ENCODE measurements around the gene CT47C1.

DNA sequence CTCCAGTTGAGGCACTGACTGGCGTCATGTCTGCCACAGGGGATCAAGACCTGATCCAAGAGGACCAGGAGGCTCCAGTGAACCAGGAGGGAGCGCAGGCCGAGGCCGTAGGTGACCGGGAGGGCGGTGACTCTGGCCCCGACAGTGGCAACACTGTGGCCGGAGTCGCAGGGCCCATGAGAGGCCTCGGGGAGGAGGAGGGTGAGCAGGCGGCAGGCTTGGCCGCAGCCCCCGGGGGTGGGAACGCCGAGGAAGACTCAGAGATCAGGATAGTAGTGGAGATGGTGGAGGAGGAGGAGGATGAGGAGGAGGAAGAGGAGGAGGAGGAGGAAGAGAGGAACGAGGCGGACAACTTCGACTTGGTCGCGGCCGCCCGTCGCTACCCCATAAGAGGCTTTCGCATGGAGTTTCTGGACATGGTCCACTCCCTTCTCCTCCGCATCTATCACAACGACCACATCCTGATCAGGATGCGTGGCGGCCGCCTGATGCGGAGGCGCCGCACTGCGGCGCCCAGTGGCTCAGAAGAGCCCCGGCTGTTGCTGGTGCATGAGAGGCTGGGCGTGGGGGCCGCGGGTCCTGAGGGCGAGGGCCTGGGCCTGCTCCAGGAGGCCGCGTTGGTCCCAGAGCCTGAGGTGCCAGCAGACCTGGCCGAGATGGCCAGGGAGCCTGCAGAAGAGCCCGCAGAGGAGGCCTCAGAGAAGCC lies 560 bp downstream of the CT47C1 start:
- TF ChIP-seq BCL11A (tag by site-specific recombination; IDR thresholded peaks at IDR 0.05; ENCODE audit: low read depth) (no peak), ZNF335 (tag by site-specific recombination; conservative IDR thresholded peaks at IDR 0.05) (no peak), YY1 (tag by site-specific recombination; IDR thresholded peaks at IDR 0.05) (no peak), ZSCAN30 (tag by site-specific recombination; IDR thresholded peaks at IDR 0.05) (no peak), ZNF121 (tag by site-specific recombination; IDR thresholded peaks at IDR 0.05) (no peak), ZNF175 (tag by site-specific recombination; IDR thresholded peaks at IDR 0.05) (no peak), SETDB1 (IDR thresholded peaks at IDR 0.05; ENCODE audit: insufficient read length, low read length) (no peak)
- TF ChIP-seq, protein P1, sequence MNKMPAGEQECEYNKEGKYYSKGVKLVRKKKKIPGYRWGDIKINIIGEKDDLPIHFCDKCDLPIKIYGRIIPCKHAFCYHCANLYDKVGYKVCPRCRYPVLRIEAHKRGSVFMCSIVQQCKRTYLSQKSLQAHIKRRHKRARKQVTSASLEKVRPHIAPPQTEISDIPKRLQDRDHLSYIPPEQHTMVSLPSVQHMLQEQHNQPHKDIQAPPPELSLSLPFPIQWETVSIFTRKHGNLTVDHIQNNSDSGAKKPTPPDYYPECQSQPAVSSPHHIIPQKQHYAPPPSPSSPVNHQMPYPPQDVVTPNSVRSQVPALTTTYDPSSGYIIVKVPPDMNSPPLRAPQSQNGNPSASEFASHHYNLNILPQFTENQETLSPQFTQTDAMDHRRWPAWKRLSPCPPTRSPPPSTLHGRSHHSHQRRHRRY (tag by site-specific recombination; IDR thresholded peaks at IDR 0.05) = no peak
- TF ChIP-seq, protein P2, sequence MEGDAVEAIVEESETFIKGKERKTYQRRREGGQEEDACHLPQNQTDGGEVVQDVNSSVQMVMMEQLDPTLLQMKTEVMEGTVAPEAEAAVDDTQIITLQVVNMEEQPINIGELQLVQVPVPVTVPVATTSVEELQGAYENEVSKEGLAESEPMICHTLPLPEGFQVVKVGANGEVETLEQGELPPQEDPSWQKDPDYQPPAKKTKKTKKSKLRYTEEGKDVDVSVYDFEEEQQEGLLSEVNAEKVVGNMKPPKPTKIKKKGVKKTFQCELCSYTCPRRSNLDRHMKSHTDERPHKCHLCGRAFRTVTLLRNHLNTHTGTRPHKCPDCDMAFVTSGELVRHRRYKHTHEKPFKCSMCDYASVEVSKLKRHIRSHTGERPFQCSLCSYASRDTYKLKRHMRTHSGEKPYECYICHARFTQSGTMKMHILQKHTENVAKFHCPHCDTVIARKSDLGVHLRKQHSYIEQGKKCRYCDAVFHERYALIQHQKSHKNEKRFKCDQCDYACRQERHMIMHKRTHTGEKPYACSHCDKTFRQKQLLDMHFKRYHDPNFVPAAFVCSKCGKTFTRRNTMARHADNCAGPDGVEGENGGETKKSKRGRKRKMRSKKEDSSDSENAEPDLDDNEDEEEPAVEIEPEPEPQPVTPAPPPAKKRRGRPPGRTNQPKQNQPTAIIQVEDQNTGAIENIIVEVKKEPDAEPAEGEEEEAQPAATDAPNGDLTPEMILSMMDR (tag by site-specific recombination; IDR thresholded peaks at IDR 0.05) = no peak
- TF ChIP-seq, protein P3, sequence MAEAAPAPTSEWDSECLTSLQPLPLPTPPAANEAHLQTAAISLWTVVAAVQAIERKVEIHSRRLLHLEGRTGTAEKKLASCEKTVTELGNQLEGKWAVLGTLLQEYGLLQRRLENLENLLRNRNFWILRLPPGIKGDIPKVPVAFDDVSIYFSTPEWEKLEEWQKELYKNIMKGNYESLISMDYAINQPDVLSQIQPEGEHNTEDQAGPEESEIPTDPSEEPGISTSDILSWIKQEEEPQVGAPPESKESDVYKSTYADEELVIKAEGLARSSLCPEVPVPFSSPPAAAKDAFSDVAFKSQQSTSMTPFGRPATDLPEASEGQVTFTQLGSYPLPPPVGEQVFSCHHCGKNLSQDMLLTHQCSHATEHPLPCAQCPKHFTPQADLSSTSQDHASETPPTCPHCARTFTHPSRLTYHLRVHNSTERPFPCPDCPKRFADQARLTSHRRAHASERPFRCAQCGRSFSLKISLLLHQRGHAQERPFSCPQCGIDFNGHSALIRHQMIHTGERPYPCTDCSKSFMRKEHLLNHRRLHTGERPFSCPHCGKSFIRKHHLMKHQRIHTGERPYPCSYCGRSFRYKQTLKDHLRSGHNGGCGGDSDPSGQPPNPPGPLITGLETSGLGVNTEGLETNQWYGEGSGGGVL (tag by site-specific recombination; IDR thresholded peaks at IDR 0.05) = no peak
- TF ChIP-seq, protein P4, sequence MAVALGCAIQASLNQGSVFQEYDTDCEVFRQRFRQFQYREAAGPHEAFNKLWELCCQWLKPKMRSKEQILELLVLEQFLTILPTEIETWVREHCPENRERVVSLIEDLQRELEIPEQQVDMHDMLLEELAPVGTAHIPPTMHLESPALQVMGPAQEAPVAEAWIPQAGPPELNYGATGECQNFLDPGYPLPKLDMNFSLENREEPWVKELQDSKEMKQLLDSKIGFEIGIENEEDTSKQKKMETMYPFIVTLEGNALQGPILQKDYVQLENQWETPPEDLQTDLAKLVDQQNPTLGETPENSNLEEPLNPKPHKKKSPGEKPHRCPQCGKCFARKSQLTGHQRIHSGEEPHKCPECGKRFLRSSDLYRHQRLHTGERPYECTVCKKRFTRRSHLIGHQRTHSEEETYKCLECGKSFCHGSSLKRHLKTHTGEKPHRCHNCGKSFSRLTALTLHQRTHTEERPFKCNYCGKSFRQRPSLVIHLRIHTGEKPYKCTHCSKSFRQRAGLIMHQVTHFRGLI (tag by site-specific recombination; IDR thresholded peaks at IDR 0.05) = no peak
